Progenitor cell of endocrine pancreas (in vitro differentiated cells): Measurements from ENCODE around the gene FGF3. TPM values are rescaled to one million over a fixed set of nuclear protein-coding genes. Genes with fewer than 3 reads are reported as not detected.

Experiments
- DNase-seq: peaks from one replicate; pipeline ENCODE4 v3.0.0; 2021; ENCODE audit warnings: low spot score; ENCODE audit not compliant: unreplicated experiment
- H3K27ac Mint-ChIP-seq: 2 replicates; pipeline ENCODE4 v1.8.0; 2021; ENCODE audit warnings: mild to moderate bottlenecking, moderate library complexity, mixed read lengths
- H3K27me3 Mint-ChIP-seq: 2 replicates; pipeline ENCODE4 v1.8.0; 2021; ENCODE audit warnings: mixed read lengths
- H3K36me3 Mint-ChIP-seq: 2 replicates; pipeline ENCODE4 v1.8.0; 2022; ENCODE audit warnings: mixed read lengths; ENCODE audit not compliant: insufficient read depth
- H3K4me1 Mint-ChIP-seq: 2 replicates; pipeline ENCODE4 v1.8.0; 2021; ENCODE audit warnings: low read depth, mixed read lengths
- H3K4me3 Mint-ChIP-seq: 2 replicates; pipeline ENCODE4 v1.8.0; 2021; ENCODE audit warnings: low read depth, mild to moderate bottlenecking, moderate library complexity, mixed read lengths
- H3K9me3 Mint-ChIP-seq: 2 replicates; pipeline ENCODE4 v1.8.0; 2021; ENCODE audit warnings: low read depth, mixed read lengths
- CTCF ChIP-seq: fragments of 200-600 bp; sonication (generic); IDR thresholded peaks from one replicate; pipeline ENCODE4 v1.5.0; 2021; ENCODE audit warnings: antibody characterized with exemption, mild to moderate bottlenecking; ENCODE audit not compliant: unreplicated experiment
- total RNA-seq: library from RNA; stranded (reverse); gene quantifications from 2 replicates; pipeline ENCODE4 v1.2.1, GENCODE V29; 2021

Gene FGF3
- total RNA-seq, 1 donor from 2014 or later: not detected

DNA sequence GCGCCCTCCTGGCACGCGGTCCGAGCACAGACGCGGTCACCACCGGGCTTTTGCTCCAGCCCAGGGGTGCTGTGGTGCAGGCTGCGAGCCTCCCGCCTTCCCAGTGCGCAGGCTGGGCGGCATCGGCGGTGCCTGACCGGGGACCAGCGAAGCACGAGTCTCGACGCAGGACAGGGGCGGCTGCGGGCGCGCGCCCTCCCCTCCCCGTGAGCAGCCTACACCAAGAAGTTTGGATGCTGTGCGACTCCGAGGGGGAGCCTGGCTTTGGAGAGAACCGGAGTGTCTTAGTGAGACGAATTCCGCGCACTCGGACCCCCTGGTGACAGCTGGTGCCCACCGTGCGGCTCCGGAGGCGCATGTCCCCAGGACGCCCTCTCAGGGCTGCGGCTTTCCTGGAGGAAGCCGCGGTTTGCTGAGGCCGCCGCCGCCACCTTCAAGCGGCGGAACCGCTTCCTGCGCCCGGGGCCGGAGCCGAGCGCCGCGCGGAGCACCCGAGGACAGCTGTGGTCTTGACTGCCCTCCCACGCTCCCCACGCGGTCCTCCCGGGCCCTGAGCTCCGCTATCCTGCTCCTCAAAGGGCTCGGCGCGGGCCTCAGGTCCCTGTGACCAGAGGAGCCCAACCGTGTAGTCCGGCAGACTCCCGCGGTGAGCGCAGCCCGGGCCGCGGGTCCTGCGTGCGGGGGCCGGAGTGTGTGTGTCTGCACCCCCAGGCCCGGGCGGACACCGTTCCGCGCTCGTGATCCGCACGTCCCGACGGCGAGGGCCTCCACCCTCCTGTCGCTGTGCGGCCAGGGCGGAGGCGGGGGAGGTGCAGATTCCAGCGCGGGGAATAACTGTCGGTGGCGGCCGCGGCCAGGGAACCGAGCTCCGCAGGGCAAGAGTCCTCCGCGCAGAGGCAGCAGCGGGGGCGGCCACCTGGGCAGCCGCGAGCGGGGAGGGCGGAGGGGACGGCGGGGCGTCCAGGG lies 1.7 kb downstream of the FGF3 start:
- H3K27me3 Mint-ChIP-seq: peaks cover 69% of the 10 kb centered on the region
- no peaks in the 10 kb centered on the region for H3K4me1 Mint-ChIP-seq
- no peak for TF ChIP-seq CTCF
- no peak overlapping the region for H3K27ac Mint-ChIP-seq
- no peaks in the 10 kb centered on the region for H3K36me3 Mint-ChIP-seq
- DNase-seq: no peak
- no peaks in the 10 kb centered on the region for H3K9me3 Mint-ChIP-seq
- no peak overlapping the region for H3K4me3 Mint-ChIP-seq

- Mint-ChIP-seq H3K36me3 (no peaks in the 10 kb centered on the region), H3K27me3 (peaks cover 60% of the 10 kb centered on the region), H3K9me3 (no peaks in the 10 kb centered on the region), H3K27ac (no peak overlapping the region), H3K4me3 (no peak overlapping the region), H3K4me1 (no peaks in the 10 kb centered on the region)
- no peak for TF ChIP-seq CTCF
- no peak for DNase-seq
Measured at GRCh38 chr11:69816671-69817070, 2.5 kb downstream of the FGF3 start.

DNA sequence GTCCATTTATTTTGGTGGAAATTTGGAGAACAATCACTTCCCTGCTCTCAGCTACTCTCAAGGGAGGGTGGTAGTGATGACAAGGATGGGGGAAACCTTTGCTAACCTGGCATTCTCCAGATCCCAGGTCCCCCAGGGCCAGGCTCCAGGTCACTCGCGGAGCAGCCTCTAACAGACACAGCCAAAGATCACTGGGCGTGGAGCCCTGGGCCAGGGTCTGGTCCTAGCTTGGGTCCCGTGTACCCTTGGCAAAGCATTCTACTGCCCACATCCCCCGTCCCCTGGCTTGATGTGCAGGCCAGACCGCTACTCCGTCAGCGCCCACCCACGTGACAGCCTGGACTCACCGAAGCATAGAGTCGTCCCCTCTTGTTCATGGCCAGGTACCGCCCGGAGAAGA lies 3.2 kb downstream of the FGF3 start:
- H3K27me3 Mint-ChIP-seq: peaks cover 53% of the 10 kb centered on the region
- no peak for TF ChIP-seq CTCF
- no peak overlapping the region for H3K27ac Mint-ChIP-seq
- peaks cover 4% of the 10 kb centered on the region for H3K4me1 Mint-ChIP-seq
- no peaks in the 10 kb centered on the region for H3K36me3 Mint-ChIP-seq
- no peak for DNase-seq
- H3K4me3 Mint-ChIP-seq: no peak overlapping the region
- H3K9me3 Mint-ChIP-seq: no peaks in the 10 kb centered on the region

DNA sequence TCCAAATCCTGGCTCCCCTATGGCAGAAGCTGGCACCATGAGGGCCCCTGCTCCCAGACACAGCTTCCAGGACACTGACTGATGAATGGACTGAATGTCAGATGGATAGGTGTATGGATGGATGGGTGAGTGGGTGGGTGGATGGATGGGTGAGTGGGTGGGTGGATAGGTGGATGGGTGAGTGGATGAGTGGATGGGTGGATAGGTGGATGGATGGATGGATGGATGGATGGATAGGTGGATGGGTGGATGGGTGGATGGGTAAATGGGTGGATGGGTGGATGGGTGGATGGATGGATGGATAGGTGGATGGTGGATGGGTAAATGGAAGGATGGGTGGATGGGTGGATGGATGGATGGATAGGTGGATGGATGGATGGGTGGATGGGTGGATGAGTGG lies 4.3 kb downstream of the FGF3 start:
- no peak for DNase-seq
- TF ChIP-seq CTCF: no peak
- Mint-ChIP-seq H3K27me3 (peaks cover 42% of the 10 kb centered on the region), H3K4me1 (peaks cover 4% of the 10 kb centered on the region), H3K27ac (no peak overlapping the region), H3K4me3 (no peak overlapping the region), H3K9me3 (no peaks in the 10 kb centered on the region), H3K36me3 (no peaks in the 10 kb centered on the region)

DNA sequence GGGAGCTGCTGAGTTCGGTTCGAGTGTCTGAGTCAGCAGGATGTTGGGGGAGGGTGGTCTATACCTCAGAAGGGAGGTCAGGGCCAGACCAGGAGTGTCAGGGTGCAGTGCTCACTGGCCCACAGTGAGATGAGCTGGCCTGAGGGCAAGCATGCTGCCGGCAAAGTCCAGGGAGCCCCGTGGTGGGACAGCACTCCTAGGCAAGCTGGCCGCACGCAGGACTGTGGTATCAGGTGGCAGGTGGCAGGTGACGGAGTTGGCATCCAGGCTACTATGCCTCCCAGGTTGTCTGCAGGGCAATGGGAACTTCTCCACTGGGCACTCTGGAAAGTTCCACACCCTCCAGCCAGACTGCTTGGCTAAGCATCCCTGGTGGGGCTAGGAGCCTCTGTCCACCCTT lies 4.8 kb downstream of the FGF3 start:
- Mint-ChIP-seq H3K4me1 (peaks cover 4% of the 10 kb centered on the region), H3K4me3 (no peak overlapping the region), H3K27me3 (peaks cover 41% of the 10 kb centered on the region), H3K27ac (no peak overlapping the region), H3K9me3 (no peaks in the 10 kb centered on the region), H3K36me3 (no peaks in the 10 kb centered on the region)
- no peak for DNase-seq
- no peak for TF ChIP-seq CTCF
